ENCODE data around the gene CCDC7.
"Not testable (repeated sequence)": the region's sequence is repeated elsewhere in the genome, so short reads cannot be mapped to it uniquely, and the experiment has no call there.

CCDC7 gene

DNA sequence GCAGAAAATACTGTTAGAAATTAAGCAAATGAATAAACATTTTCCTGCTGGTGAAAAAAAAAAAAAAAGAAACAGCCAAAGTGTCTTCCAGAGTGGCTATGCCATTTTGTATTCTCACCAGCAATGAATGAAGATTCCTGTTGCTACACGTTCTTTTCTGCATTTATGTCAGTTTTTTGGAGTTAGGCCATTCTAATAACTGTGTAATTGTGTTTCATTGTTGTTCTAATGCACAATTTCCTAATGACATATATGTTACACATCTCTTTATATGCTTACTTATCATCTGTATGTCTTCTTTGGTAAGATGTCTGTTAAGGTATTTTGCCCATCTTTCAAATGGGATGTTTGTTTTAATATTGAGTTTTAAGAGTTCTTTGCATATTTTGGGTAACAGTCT lies 298.4 kb downstream of the CCDC7 start:
- no peak for DNase-seq

DNA sequence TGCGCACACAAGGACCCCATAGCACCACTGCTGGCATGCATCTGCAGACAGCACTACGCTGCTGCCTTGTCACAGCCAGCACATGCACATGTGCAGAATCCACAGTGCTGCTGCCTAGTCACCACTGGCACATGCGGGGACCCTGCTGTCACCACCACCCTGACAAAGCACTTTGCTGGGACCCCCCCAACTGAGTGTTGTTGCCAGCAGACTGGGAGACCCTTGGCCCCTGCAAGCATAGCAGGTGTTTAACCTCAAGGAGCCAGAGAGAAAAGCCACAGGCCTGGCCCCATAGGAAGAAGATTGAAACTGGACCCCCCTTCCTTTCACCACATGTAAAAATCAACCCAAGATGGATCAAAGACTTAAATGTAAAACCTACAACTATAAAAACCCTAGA lies 300.9 kb downstream of the CCDC7 start:
- no peak for DNase-seq

DNA sequence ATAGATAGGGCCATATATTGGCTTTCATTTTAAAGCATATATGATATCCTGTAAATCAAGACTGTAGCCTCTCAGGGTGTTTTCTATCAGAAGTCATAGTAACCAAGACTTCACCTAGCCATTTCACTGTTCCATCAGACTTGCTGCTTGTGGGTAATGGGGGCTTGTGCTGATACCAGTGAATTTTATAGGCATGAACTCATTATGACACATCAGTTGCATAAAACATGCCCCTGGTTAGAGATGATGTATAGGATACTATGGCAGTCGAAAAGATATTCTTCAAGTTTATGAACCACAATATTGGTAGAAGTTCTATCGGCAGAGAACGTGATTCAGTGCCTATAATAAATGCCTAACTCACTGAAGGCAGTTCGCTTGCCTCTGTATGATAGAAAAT lies 305.6 kb downstream of the CCDC7 start:
- DNase-seq = no peak

DNA sequence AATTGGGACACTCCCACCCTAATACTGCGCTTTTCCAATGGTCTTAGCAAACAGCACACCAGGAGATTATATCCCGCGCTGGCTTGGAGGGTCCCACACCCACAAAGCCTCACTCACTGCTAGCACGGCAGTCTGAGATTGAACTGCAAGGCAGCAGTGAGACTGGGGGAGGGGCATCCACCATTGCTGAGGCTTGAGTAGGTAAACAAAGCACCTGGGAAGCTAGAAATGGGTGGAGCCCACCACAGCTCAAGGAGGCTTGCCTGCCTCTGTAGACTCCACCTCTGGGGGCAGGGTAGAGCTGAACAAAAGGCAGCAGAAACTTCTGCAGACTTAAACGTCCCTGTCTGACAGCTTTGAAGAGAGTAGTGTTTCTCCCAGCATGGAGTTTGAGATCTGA lies 309.0 kb downstream of the CCDC7 start:
- DNase-seq = not testable (repeated sequence)

DNA sequence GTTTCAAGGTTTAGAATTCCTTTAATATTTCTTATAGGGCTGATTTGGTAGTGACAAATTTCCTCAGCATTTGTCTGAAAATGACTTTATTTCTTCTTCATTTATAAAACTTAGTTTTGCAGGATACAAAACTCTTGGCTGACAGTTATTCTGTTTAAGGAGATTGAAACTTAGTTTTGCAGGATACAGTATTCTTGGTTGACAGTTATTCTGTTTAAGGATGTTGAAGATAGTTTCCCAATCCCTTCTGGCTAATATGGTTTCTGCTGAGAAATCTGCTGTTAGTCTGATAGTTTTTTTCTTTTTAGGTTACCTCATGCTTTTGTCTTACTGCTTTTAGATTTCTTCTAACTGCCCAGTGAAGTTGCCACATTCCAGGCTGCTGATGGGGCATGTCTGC lies 325.3 kb downstream of the CCDC7 start:
- no peak for DNase-seq

DNA sequence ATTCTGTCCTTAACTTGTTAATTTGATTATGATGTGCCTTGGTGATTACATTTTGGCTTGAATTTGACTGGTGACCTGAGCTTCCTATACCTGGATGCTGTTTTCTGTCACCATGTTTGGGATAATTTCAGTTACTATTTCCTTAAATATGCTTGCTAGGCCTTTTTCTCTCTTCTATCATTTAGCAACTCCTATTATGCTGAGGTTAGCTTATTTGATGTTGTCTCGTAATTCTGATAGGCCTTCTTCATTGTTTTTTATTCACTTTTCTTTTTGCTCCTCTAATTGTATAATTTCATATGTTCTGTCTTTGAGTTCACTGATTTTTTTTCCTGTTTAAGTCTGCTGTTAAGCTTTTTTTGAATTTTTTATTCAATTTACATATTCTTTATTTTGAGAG lies 327.2 kb downstream of the CCDC7 start:
- no peak for DNase-seq

DNA sequence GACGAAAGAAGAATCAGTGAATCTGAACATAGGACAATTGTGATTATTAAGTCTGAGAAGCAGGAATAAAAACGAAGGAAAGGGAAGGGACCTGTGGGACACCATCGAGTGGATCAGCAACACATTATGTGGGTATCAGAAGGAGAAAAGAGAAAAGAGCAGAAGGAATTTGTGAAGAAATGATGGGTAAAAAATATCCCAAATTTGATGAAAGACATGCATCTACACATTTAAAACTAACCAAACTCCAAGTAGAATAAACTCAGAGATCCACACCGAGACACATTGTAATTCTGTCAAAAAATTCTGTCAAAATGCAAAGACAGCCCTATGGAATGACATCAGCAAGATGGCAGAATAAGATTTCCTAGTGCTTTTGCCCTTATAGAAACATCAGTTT lies 341.0 kb downstream of the CCDC7 start:
- DNase-seq = no peak

DNA sequence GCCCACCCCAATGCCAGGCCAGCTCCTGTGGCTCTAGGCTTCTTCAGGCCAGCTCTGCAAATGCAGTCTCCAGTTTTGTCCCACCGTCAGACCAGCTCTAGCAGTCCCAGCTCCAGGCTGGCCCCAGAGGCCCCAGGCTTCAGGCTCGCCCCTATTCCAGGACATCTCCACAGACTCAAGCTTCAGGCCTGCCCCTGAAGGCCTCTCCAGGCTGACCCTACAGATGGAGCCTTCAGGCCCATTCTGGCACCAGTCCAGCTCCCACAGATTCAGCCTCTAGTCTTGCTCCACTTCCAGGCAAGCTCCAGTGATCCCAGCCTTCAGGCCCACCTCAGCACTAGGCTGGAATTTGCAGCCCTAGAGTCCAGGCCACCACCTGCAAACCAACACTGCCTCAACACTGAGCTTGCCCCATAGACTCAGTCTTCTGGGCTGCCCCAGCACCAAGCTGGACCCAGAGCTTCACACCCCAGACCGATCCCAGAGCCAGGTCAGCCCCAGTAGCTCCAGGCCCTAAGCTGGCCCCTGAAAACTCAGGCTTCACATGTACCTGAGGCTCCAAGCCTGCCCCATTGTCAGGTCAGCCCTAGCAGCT lies 341.8 kb downstream of the CCDC7 start:
- DNase-seq = no peak

DNA sequence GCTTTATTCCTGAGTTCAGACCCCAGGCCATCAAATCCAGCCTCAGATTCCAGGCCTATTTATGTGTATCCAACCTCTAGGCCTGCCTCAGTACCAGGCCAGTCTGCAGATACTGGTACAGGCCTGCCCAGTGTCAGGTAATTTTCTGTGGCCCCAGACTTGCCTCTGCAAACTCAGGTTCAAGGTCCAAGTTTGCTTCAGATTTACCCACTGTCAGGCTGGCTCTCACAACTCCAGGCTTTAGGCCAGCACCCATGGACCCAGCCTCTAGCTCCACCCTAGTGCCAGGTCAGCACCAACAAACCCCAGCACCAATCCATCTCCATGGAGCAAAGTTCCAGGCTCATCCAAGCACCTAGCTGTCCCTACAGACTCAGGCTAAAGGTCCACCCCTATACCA lies 342.4 kb downstream of the CCDC7 start:
- no peak for DNase-seq

DNA sequence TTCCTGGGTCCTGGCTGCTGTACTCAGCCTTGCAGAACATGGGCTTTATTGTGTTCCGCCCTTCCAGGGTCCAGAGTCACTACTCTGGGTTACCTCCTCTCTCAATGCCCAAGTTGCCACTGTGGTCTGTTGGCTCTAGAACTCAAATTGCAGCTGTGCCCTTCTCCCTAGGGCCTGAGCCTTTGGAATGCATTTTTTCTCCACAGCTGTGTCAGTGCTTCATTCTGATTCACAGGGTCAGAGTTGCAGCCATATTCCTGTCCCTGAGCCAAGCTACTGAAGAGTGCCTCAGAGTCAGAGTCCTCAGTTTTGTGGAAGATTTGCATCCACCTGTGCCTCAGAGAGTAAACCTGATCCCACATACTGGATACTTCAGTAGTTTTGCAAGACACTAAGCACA lies 344.5 kb downstream of the CCDC7 start:
- no peak for DNase-seq

DNA sequence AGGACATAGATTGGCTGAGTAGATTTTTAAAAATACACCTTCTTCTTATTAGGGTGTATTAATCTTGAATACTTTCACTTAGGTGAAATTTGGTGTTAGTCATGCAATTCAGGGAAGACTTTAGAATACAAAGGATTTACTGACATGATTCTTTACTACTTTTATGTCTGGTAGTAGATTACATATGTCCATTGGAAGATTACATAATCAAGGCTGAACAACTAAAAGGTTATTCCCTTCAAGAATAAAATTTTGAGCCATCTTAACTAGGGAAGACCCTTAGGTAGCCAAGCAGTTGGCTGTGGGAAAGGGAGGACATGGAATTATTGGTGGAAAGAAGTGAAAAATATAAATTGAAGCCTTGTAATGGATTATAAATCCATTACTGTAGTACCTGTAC lies 347.1 kb downstream of the CCDC7 start:
- DNase-seq = no peak

DNA sequence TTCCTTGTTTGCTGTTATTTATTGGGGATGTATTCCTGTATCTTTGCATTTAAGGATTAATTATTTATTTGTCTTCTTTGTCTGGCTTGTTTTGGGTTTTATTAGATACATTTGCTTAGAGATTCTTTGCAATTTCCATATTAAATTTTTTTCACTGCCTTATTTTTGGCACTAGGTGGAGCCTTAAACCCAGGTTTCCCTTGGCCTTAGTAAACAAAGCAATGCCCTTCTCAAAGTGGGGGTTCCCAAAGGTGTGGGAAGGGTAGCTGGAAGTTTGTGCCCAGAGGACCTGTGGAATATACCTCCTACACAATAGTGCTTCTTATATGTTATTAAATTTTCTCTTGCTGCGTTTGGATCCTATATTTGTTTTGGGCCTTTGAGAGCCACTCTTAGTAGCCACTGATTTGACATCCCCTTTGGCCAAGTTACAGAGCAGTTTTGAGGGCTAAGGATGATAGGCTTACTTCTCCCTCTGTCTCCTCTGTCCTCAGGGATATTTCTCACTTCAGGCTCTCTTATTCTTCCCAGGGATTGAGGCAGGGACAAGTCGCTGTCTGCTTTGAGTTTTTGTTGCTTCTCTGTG lies 349.8 kb downstream of the CCDC7 start:
- DNase-seq = no peak

DNA sequence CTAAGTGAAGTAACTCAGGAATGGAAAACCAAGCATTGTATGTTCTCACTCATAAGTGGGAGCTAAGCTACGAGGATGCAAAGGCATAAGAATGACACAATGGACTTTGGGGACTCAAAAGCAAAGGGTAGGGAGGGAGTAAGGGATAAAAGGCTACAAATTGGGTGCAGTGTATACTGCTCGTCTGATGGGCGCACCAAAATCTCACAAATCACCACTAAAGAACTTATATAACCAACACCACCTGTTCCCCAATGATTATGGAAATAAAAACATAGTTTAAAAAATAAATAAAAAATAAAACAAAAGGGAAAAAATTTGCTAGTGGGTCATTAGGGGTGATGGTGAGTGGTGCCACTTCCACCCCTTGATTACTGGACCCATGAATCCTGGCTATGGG lies 351.5 kb downstream of the CCDC7 start:
- DNase-seq = not testable (repeated sequence)

DNA sequence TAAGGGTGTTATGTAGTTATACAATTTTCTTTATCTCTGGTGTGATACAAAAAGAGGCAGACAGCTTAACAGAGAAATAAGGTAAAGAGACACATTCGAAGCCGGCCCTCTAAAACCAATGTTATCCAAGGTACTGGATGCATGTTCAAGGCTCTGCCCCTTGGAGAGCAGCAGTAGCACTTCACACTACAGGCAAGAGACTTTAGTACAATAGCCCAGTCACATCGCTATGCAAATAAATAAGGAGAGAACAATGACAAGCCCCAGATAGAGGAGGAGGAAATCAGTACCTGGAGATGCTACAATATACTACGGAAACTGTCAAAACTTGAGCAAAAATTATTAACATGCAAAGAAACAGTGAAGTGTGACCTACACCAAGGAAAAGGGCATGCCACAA lies 401.0 kb downstream of the CCDC7 start:
- no peak for DNase-seq

DNA sequence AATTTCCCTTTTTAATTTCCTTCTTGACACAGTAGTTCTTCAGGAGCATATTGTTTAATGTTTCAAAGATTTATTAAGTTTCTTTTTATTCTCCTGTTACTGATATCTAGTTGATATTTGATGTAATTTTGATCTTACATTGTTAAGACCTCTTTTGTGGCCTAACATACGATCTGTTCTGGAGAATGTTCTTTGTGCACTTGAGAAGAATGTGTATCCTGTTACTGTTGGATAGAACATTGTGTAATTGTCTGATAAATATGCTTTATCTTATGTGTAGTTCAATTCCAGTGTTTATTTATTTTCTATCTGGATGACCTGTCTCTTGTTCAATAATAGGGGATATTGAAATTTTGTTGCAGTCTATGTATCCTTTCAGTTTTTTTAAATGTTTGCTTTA lies 405.4 kb downstream of the CCDC7 start:
- DNase-seq = no peak

DNA sequence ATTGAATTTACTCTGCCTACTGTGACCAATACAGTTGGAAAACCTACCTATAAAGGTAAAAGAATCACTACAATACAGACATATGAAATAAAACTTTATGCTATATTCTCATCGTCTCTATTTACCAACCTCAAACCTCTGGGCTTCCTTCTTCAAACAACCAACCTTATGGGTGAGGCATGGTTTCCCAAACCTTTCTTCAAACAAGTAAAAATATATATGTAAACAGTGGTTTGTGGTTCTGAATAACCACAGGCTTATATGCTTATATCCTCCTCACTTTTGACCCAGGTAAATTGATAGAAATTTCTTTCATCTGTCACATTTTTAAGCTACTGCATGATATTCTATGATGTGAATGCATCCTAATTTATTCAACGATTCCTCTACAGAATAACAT lies 408.5 kb downstream of the CCDC7 start:
- no peak for DNase-seq

DNA sequence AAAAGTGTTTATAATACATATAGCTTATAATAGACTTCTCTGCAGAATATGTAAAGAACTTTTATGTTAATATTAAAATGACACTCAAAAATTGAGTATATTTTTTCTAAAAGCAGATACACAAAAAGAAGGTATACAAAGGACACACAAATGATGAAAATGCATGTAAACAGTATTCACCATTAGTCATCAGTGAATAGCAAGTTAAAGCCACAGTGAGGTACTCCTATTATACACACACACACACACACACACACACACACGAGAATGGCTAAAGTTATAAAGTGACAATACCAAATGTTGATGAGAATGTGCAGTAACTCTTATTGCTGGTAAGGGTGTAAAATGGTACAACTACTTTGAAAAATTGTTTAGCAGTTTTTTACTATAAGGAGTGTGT lies 419.2 kb downstream of the CCDC7 start:
- no peak for DNase-seq

DNA sequence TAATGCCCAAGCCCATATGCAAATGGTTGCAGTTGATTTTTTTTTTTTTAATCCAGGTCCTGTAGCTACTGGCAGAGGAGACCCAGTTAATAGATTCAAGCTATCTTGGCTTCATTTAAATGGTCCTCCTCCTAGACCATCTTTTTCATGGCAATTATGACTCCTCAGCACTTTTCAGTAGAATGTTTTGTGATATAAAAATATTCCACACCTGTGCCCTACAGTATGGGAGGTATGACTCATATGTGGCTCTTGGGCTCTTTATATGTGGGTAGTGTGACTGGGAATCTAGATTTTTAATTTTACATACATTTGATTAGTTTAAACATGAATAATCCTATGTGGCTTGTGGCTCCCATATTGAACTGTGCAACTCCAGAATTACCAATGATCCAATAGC lies 432.0 kb downstream of the CCDC7 start:
- no peak for DNase-seq

DNA sequence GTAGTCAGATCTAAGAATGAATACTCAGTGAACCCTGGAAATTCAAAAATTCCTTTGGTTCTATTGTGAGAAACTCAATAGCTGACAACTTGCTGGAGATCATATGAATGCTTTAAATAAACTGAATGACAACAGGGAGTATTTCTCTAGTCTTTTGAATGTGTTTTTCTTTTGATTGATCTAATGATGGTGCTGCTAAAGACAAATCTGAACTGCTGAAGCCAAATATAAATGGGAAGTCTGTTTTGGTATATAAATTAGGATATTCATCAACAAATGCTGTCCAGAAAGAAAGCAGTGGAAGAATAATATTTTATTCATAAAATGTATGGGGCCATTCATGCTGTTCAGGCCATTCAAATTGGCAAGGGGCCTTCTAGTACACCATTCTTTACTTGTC lies 432.7 kb downstream of the CCDC7 start:
- no peak for DNase-seq

DNA sequence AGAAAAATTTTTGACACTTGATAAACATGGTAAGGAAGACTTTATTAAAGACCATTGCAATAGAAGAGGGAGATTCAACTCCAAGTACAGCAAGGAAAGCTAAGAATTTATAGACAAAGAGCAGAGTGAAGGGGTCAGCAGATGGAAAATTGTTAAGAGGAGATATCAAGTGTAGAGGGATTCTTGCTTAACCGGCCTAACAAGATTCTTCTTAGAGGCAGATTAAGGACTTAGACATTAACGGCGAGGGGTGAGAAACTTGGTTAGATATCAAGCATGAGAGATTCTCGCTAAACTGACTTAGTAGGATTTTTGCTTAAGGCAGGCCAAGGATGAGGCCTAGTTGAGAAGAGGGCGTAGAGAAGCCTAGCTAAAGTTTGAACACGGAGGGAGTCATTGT lies 436.1 kb downstream of the CCDC7 start:
- DNase-seq = no peak

DNA sequence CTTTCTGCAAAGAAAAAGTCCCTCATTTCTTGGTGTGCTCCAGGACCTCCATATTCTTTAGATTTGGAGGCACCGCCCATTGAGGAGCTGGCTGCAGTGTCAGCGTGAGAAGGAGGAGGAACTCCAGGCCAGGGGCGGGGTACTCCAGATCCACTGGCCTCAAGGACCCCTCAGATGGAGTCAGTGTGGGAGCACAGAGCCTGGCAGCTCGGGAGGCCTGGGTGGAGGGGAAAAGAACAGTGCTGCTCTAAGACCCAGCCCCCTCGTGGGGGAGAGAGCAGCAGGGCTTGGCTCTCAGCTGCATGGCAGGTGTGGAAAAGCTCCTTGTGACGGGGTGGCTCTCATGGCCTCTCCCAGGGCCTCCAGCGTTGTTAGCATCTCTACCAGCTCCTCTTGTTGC lies 441.5 kb downstream of the CCDC7 start:
- no peak for DNase-seq

DNA sequence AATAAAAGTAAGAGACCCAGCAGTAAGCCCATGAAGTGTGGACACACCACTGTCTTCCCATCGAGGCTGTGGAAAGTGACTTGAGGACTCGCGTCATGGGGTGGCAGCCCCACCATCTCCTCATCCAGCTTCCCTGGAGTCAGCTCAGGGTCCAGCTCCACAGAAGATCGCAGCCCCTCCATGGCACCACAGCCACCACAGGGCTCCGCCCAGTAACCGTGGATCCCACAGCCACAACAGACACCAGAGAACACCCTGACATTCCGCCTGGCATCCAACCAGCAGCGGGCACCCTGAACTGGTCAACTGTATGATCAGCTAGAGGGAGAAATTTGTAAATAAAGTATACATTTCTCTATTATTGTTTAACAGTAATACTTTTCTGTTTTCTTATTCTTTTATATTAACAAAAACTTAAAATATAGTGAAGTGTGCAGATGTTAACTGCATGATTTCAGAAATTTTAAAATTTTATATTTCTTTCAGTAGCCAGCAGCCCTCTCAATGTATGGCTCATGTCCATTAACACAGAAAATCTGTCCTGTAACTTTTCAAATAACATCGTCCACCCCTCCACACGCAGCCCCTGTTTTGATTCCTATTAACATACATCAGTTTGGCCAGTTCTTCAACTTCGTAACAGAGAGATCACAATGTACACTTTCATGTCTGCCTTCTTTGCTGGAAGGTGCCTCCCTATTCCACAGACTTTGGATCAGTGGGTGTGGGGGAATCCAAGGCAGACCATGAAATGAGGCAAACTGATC lies 442.4 kb downstream of the CCDC7 start:
- DNase-seq = no peak

DNA sequence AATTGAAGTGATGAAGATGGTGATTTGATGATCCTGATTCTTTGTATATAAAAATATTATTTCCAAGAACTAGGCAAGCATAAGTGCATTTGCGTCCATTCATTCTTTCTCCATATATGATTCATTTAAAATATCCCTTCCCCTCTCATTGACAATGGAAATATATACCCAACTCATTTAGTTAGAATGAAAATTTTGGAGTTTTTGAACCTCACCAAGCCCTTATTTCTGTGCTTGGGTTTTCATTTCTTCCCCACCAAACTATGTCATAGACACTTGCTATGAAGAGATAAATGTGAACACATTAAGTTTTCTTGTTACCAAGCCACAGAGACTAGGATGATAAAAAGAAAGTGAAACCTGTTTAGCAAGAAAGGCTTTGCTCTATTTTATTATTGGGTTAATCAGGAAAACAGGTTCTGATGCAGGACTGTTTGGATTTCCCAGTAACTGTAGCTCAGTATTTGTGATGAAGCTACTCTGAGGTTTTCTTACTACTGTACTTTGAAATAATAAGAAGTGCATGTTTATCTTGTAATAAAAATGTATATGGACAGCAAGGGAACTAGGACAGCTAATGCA lies 443.8 kb downstream of the CCDC7 start:
- no peak for DNase-seq

DNA sequence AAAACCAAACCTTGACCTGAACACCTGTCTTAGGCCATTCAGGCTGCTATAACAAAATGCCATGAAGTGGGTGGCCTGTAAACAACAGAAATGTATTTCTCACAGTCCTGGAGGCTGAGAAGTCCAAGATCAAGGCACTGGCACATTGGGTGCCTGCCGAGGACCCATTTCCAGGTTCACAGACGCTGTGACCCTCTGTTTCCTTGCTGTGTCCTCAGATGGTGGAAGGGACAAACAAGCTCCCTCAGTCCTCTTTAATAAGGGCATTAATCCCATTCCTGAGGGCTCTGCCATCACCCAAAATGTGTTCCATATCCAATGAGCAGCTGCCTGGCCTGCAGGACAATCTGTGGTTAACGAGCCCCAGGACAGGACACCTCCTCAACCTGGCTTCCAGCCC lies 444.5 kb downstream of the CCDC7 start:
- no peak for DNase-seq
